H1 (cell line): ENCODE results near the gene FGD5. TPM values are rescaled to one million over a fixed set of nuclear protein-coding genes. Genes with fewer than 3 reads are reported as not detected.

Experiments used
- CTCF ChIA-PET: fragments of 300-600 bp; sonication (Branson Sonifier 250); formaldehyde crosslinking; loops from one replicate; lab custom pipeline; 2021; ENCODE audit not compliant: partially characterized antibody; lab: Charles Lee
- POLR2A ChIA-PET: fragments of 300-600 bp; sonication (Branson Sonifier 250); formaldehyde crosslinking; loops from one replicate; lab custom pipeline; 2021; ENCODE audit warnings: inconsistent platforms; ENCODE audit not compliant: partially characterized antibody; lab: Charles Lee
- DNase-seq, 2 experiments: peaks; one replicate each; pipeline versions ENCODE4 v3.0.0 to v3.0.0-alpha.2; 2010 to 2022; ENCODE audit warnings: low spot score in 2 of 2, low read depth in 1 of 2, mixed read lengths in 1 of 2
- FAIRE-seq: peaks from 2 replicates; lab custom pipeline; 2011; peaks lifted over from hg19 to GRCh38; lab: Jason Lieb, UNC
- H2AFZ ChIP-seq: 2 replicates; pipeline ENCODE4 v1.8.1; 2012; ENCODE audit warnings: low read length, inconsistent platforms
- H2AK5ac ChIP-seq: 2 replicates; pipeline ENCODE4 v1.6.1; 2013; ENCODE audit warnings: low read depth, low read length
- H2BK120ac ChIP-seq: replicated peaks from 2 replicates; pipeline ENCODE3; 2013; ENCODE audit warnings: low read depth, low read length, inconsistent platforms
- H2BK12ac ChIP-seq: 2 replicates; pipeline ENCODE4 v1.6.1; 2013; ENCODE audit warnings: low read depth, low read length
- H2BK15ac ChIP-seq: 2 replicates; pipeline ENCODE4 v1.6.1; 2013; ENCODE audit warnings: low read length
- H2BK20ac ChIP-seq: 2 replicates; pipeline ENCODE4 v1.6.1; 2013; ENCODE audit warnings: low read length
- H2BK5ac ChIP-seq: 2 replicates; pipeline ENCODE4 v1.6.1; 2013; ENCODE audit warnings: low read depth, low read length
- H3K14ac ChIP-seq: 2 replicates; pipeline ENCODE4 v1.6.1; 2013; ENCODE audit warnings: inconsistent platforms; ENCODE audit not compliant: insufficient read length
- H3K18ac ChIP-seq: 2 replicates; pipeline ENCODE4 v1.6.1; 2013; ENCODE audit warnings: low read length; ENCODE audit errors: extremely low read depth
- H3K23ac ChIP-seq: 2 replicates; pipeline ENCODE4 v1.6.1; 2013; ENCODE audit warnings: inconsistent platforms; ENCODE audit not compliant: insufficient read length
- H3K23me2 ChIP-seq: 2 replicates; pipeline ENCODE4 v1.6.1; 2013; ENCODE audit warnings: low read depth, low read length
- H3K27ac ChIP-seq: 2 replicates; pipeline ENCODE4 v1.6.1; 2011; ENCODE audit warnings: low read depth, low read length, inconsistent platforms
- H3K27me3 ChIP-seq, 4 experiments: replicated peaks in 1 of 4; 1 replicate in 1 of 4; 2 replicates in 3 of 4; pipeline versions ENCODE4 v1.6.1 to v1.8.1; 2011 to 2013; ENCODE audit warnings: low read length in 3 of 4, mild to moderate bottlenecking in 3 of 4, inconsistent platforms in 2 of 4, mixed read lengths in 2 of 4, moderate library complexity in 1 of 4; ENCODE audit not compliant: control insufficient read depth in 3 of 4, insufficient read depth in 3 of 4; ENCODE audit errors: extremely low read depth in 1 of 4
- H3K36me3 ChIP-seq, 4 experiments: 2 replicates each; pipeline versions ENCODE4 v1.6.1 to v1.8.1; 2011 to 2013; ENCODE audit warnings: mild to moderate bottlenecking in 4 of 4, low read length in 3 of 4, moderate library complexity in 2 of 4, control low read depth in 1 of 4, inconsistent platforms in 1 of 4; ENCODE audit not compliant: insufficient read depth in 4 of 4, control insufficient read depth in 2 of 4
- H3K4ac ChIP-seq: replicated peaks from 2 replicates; pipeline ENCODE3; 2013; ENCODE audit warnings: low read length, low read depth, mixed read lengths, inconsistent platforms; ENCODE audit not compliant: insufficient read length
- H3K4me1 ChIP-seq, 4 experiments: replicated peaks in 1 of 4; 1 replicate in 1 of 4; 2 replicates in 3 of 4; pipeline versions ENCODE4 v1.6.1 to v1.8.1; 2011 to 2013; ENCODE audit warnings: low read length in 3 of 4, inconsistent platforms in 2 of 4, mixed read lengths in 1 of 4; ENCODE audit not compliant: insufficient read depth in 4 of 4, control insufficient read depth in 3 of 4
- H3K4me2 ChIP-seq, 2 experiments: 2 replicates each; pipeline versions ENCODE4 v1.6.1 to v1.8.1; 2011 to 2013; ENCODE audit warnings: low read depth in 2 of 2, low read length in 2 of 2, control low read depth in 1 of 2, inconsistent platforms in 1 of 2, mild to moderate bottlenecking in 1 of 2; ENCODE audit not compliant: insufficient read depth in 1 of 2
- H3K4me3 ChIP-seq, 4 experiments: fragments of 200-600, 300-600 bp in 1 of 4; sonication (generic), shearing (Covaris generic), sonication (Bioruptor Twin) in 1 of 4; 2 replicates each; pipeline versions ENCODE4 v1.5.1 to v1.8.1; 2011 to 2016; ENCODE audit warnings: low read length in 4 of 4, low read depth in 3 of 4, control low read depth in 2 of 4, inconsistent platforms in 2 of 4, mild to moderate bottlenecking in 2 of 4, mixed read lengths in 1 of 4, moderate library complexity in 1 of 4; ENCODE audit not compliant: insufficient read depth in 2 of 4; ENCODE audit errors: extremely low read depth in 1 of 4
- H3K56ac ChIP-seq: replicated peaks from 2 replicates; pipeline ENCODE3; 2013; ENCODE audit warnings: low read depth, mild to moderate bottlenecking, mixed read lengths, low read length, inconsistent platforms; ENCODE audit not compliant: insufficient read length
- H3K79me1 ChIP-seq: 2 replicates; pipeline ENCODE4 v1.6.1; 2013; ENCODE audit warnings: low read depth, low read length, control low read depth
- H3K79me2 ChIP-seq, 2 experiments: 2 replicates each; pipeline versions ENCODE4 v1.6.1 to v1.8.1; 2012 to 2013; ENCODE audit warnings: low read length in 2 of 2, mild to moderate bottlenecking in 2 of 2, inconsistent platforms in 1 of 2; ENCODE audit not compliant: insufficient read depth in 2 of 2, control insufficient read depth in 1 of 2
- H3K9ac ChIP-seq, 4 experiments: replicated peaks in 1 of 4; 1 replicate in 1 of 4; 2 replicates in 3 of 4; pipeline versions ENCODE4 v1.6.1 to v1.8.1; 2011 to 2013; ENCODE audit warnings: low read depth in 3 of 4, low read length in 3 of 4, control low read depth in 2 of 4, mild to moderate bottlenecking in 2 of 4, moderate library complexity in 2 of 4, inconsistent platforms in 1 of 4; ENCODE audit errors: extremely low read depth in 1 of 4
- H3K9me3 ChIP-seq, 2 experiments: 2 replicates each; pipeline versions ENCODE4 v1.6.1 to v1.8.1; 2012 to 2013; ENCODE audit warnings: mild to moderate bottlenecking in 2 of 2, moderate library complexity in 2 of 2, control low read depth in 1 of 2, inconsistent platforms in 1 of 2, low read depth in 1 of 2, low read length in 1 of 2, mixed read lengths in 1 of 2; ENCODE audit not compliant: insufficient read depth in 2 of 2
- H4K20me1 ChIP-seq, 2 experiments: replicated peaks in 1 of 2; 2 replicates each; pipeline versions ENCODE3 to v1.8.1; 2011 to 2013; ENCODE audit warnings: inconsistent platforms in 2 of 2, low read length in 2 of 2, mild to moderate bottlenecking in 1 of 2; ENCODE audit not compliant: insufficient read depth in 2 of 2, control insufficient read depth in 1 of 2
- H4K5ac ChIP-seq: 2 replicates; pipeline ENCODE4 v1.6.1; 2013; ENCODE audit warnings: low read length, low read depth, mixed read lengths, inconsistent platforms; ENCODE audit not compliant: insufficient read length
- H4K8ac ChIP-seq: 2 replicates; pipeline ENCODE4 v1.8.0; 2013; ENCODE audit warnings: mild to moderate bottlenecking, moderate library complexity, low read length, inconsistent platforms; ENCODE audit not compliant: insufficient read depth; ENCODE audit errors: extremely low read depth
- H4K91ac ChIP-seq: replicated peaks from 2 replicates; pipeline ENCODE3; 2013; ENCODE audit warnings: low read length, mixed read lengths, inconsistent platforms; ENCODE audit not compliant: insufficient read length
- BACH1 ChIP-seq: IDR thresholded peaks from 2 replicates; pipeline ENCODE4 v1.6.1; 2012; ENCODE audit warnings: low read length, improper control_type of control experiment
- BCL11A ChIP-seq, 2 experiments: IDR thresholded peaks; one replicate each; pipeline ENCODE4 v1.6.1; 2011; ENCODE audit warnings: low read depth in 2 of 2, low read length in 2 of 2, mild to moderate bottlenecking in 2 of 2
- BRCA1 ChIP-seq: IDR thresholded peaks from 2 replicates; pipeline ENCODE4 v1.6.1; 2012; ENCODE audit warnings: low read depth, low read length, improper control_type of control experiment
- CEBPB ChIP-seq: IDR thresholded peaks from 2 replicates; pipeline ENCODE4 v1.6.1; 2012; ENCODE audit warnings: low read depth, low read length
- CHD1 ChIP-seq: IDR thresholded peaks from 2 replicates; pipeline ENCODE4 v1.6.1; 2012; ENCODE audit warnings: low read depth, low read length, improper control_type of control experiment
- CREB1 ChIP-seq: IDR thresholded peaks from 2 replicates; pipeline ENCODE4 v1.6.1; 2012; ENCODE audit warnings: inconsistent platforms
- FOSL1 ChIP-seq: IDR thresholded peaks from 2 replicates; pipeline ENCODE4 v1.6.1; 2011; ENCODE audit warnings: mild to moderate bottlenecking, low read depth, low read length, moderate library complexity; ENCODE audit not compliant: insufficient read depth
- JUND ChIP-seq: IDR thresholded peaks from 2 replicates; pipeline ENCODE4 v1.6.1; 2011; ENCODE audit warnings: mild to moderate bottlenecking, improper control_type of control experiment, low read length
- PHF8 ChIP-seq: fragments of 200-600 bp; sonication (generic); conservative IDR thresholded peaks from 2 replicates; pipeline ENCODE4 v1.7.1; 2012; ENCODE audit warnings: low read depth, mild to moderate bottlenecking, inconsistent platforms, low read length, moderate library complexity
- SUZ12 ChIP-seq: fragments of 200-600 bp; sonication (generic); IDR thresholded peaks from 2 replicates; pipeline ENCODE4 v1.6.1; 2012; ENCODE audit warnings: mild to moderate bottlenecking, inconsistent platforms, low read length, moderate library complexity, mixed read lengths
- YY1 ChIP-seq: IDR thresholded peaks from 2 replicates; pipeline ENCODE4 v1.6.1; 2011; ENCODE audit warnings: low read depth, mild to moderate bottlenecking, low read length
- ZNF274 ChIP-seq: IDR thresholded peaks from 2 replicates; pipeline ENCODE4 v1.7.0; 2012; ENCODE audit warnings: low read length, borderline replicate concordance; ENCODE audit errors: extremely low read depth
- WGBS, 2 experiments: shearing (Covaris generic) in 1 of 2; methylation state at CpG; one replicate each; pipeline versions ENCODE4 v1.1.6 to v1.1.7; 2013 to 2015; ENCODE audit warnings: low lambda C conversion rate in 2 of 2, mixed read lengths in 2 of 2, inconsistent platforms in 1 of 2, low coverage in 1 of 2, missing lambda C conversion rate in 1 of 2; ENCODE audit not compliant: insufficient replicate concordance in 2 of 2, insufficient coverage in 1 of 2, insufficient read length in 1 of 2; ENCODE audit errors: extremely low coverage in 1 of 2, missing lambda C conversion rate in 1 of 2; 5-methylcytosine and 5-hydroxymethylcytosine counted together
- polyA plus RNA-seq, 7 experiments: library from polyadenylated mRNA; depleted of rRNA in 3 of 7; stranded (reverse) in 5 of 7; unstranded in 2 of 7; fragments of >200 nt in 5 of 7; fragments of 200-250 nt in 2 of 7; gene quantifications; 1 replicate in 5 of 7; 2 replicates in 1 of 7; 4 replicates in 1 of 7; pipeline versions ENCODE4 v1.2.1 to v1.2.3, GENCODE V29; 2011 to 2013; ENCODE audit warnings: missing spikeins in 2 of 7, mixed read lengths in 2 of 7
- total RNA-seq: library from RNA; stranded (reverse); fragmentation: NEBNext Ultra II Directional; extraction: Animal tissue kit (Norgen Biotek cat#: 25700); gene quantifications from 2 replicates; pipeline ENCODE4 v1.2.1, GENCODE V29; 2021
- TF ChIP-seq, protein P1 (sequence below): IDR thresholded peaks from 2 replicates; pipeline ENCODE4 v1.6.1; 2012; ENCODE audit warnings: inconsistent platforms

The FGD5 gene
- total and polyA plus RNA-seq, 2 of the 8 experiments (the other 6 are each of a cell fraction or from before 2014, with no cell fraction given) = 4.7 to 14.3 TPM

DNA sequence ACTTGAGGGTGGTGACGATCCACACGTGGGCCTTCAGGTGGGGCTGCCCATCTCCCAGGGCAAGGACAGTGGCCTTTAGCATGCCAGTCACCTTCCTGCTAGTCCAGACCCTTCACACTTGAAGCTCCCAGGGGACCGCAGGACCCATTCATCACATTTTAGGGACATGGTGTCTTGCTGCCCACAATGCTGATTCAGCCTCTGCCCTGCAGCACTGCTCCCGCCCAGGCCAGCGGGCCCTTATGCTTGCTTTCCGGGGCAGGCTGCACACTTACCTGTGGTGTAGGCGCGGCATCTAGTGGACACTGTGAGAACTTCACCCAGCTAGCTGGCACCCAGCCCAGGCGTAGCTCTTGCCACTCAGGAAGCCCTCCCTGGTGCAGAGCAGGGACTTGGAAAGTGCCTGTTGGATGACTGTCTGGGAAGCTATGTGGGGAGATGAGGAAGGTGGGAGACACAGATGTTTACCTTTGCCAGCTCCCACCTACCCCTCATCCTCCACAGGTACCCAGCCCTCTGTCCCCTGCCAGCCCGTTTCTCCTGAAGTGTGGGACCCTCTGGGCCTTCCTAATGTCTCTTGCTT lies 102.4 kb downstream of the FGD5 start:
- H4K20me1 ChIP-seq = peaks cover 0 to 2% of the 10 kb centered on the region in 2 experiments
- no peak overlapping the region for H2BK15ac ChIP-seq
- no peak overlapping the region for H3K9ac ChIP-seq
- POLR2A ChIA-PET = interaction anchor here (0.9 to 1.3 kb wide), 3 partner anchors 130 to 247 kb away, joined by 3 to 5 read pairs (median 3); no protein-coding TSS in a partner anchor
- H4K8ac ChIP-seq = peak overlapping the region; percentile 60
- no peak overlapping the region for H2AK5ac ChIP-seq
- no peaks in the 10 kb centered on the region for H3K27me3 ChIP-seq
- H3K36me3 ChIP-seq = no peaks in the 10 kb centered on the region
- 0 out of 2 replicates have a peak overlapping the region, but pooled peaks have one; percentile 48 for H2AFZ ChIP-seq
- no peaks in the 10 kb centered on the region for H3K79me2 ChIP-seq
- no peak overlapping the region for H3K14ac ChIP-seq
- H2BK12ac ChIP-seq = no peak overlapping the region; the same call in 1 of the 2 replicates
- no peak overlapping the region for H3K56ac ChIP-seq
- H3K4me3 ChIP-seq = no peak overlapping the region
- peak; percentile 76 to 95 for DNase-seq
- peak; percentile 74 for FAIRE-seq
- peaks cover 0 to 9% (median 1%) of the 10 kb centered on the region in 4 experiments; a peak in 4 of 7 replicates for H3K4me1 ChIP-seq
- CTCF ChIA-PET = interaction anchor here (0.7 to 21.0 kb wide), 58 partner anchors 10 to 415 kb away, joined by 3 to 337 read pairs (median 4); partner anchors contain the start of gene C3orf20
- H3K23me2 ChIP-seq = no peaks in the 10 kb centered on the region
- no peak overlapping the region for H4K5ac ChIP-seq
- no peak overlapping the region for H3K4ac ChIP-seq
- WGBS, 2 experiments = 29% methylated on average over 10 of the region's 10 CpGs; no CpG with 5 or more reads in 1 of the 2 experiments
- H3K18ac ChIP-seq = no peak overlapping the region
- no peak overlapping the region; the same call in 1 of the 2 replicates for H2BK5ac ChIP-seq
- H3K23ac ChIP-seq = no peak overlapping the region
- no peak overlapping the region for H3K4me2 ChIP-seq
- no peaks in the 10 kb centered on the region for H3K9me3 ChIP-seq
- H3K79me1 ChIP-seq = no peaks in the 10 kb centered on the region
- H4K91ac ChIP-seq = no peak overlapping the region
- no peak overlapping the region for H2BK120ac ChIP-seq
- no peak overlapping the region for H3K27ac ChIP-seq
- H2BK20ac ChIP-seq = no peak overlapping the region
- TF ChIP-seq BACH1 = peak; percentile 67
- no peak for TF ChIP-seq BCL11A (IDR thresholded peaks at IDR 0.05; ENCODE audit: low read depth in 2 of 2, low read length in 2 of 2)
- TF ChIP-seq, protein P1, sequence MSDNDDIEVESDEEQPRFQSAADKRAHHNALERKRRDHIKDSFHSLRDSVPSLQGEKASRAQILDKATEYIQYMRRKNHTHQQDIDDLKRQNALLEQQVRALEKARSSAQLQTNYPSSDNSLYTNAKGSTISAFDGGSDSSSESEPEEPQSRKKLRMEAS = peak; percentile 19; the same call in 1 of the 2 replicates
- no peak for TF ChIP-seq PHF8
- no peak for TF ChIP-seq CEBPB
- peak; percentile 30; the same call in 1 of the 2 replicates for TF ChIP-seq CREB1
- no peak for TF ChIP-seq CHD1
- TF ChIP-seq YY1 = no peak
- TF ChIP-seq SUZ12 = no peak
- TF ChIP-seq JUND = no peak
- no peak for TF ChIP-seq FOSL1
- TF ChIP-seq ZNF274 = no peak
- no peak for TF ChIP-seq BRCA1
